ENCODE measurements around the gene SLCO3A1.

SLCO3A1 gene

GRCh38 chr15:92003515-92004067 is 150.1 kb downstream of the SLCO3A1 start:
- DNase-seq (ENCODE audit: low spot score) = no peak

GRCh38 chr15:92005154-92005553 is 151.6 kb downstream of the SLCO3A1 start:
- no peak for DNase-seq (ENCODE audit: low spot score)

- no peak for DNase-seq (ENCODE audit: low spot score)
These were observed 152.9 kb downstream of the SLCO3A1 start for GRCh38 chr15:92006186-92007028.

GRCh38 chr15:92009162-92009561 is 155.7 kb downstream of the SLCO3A1 start:
- no peak for DNase-seq (ENCODE audit: low spot score)

- no peak for DNase-seq (ENCODE audit: low spot score)
These were observed 158.3 kb downstream of the SLCO3A1 start for GRCh38 chr15:92011611-92012367.

GRCh38 chr15:92012368-92012629 is 158.8 kb downstream of the SLCO3A1 start:
- no peak for DNase-seq (ENCODE audit: low spot score)

GRCh38 chr15:92012881-92013280 is 159.4 kb downstream of the SLCO3A1 start:
- no peak for DNase-seq (ENCODE audit: low spot score)

GRCh38 chr15:92014281-92015030 is 160.9 kb downstream of the SLCO3A1 start:
- DNase-seq (ENCODE audit: low spot score) = no peak

GRCh38 chr15:92017882-92018534 is 164.5 kb downstream of the SLCO3A1 start:
- DNase-seq (ENCODE audit: low spot score) = no peak

- no peak for DNase-seq (ENCODE audit: low spot score)
These were observed 165.2 kb downstream of the SLCO3A1 start for GRCh38 chr15:92018535-92019239.

GRCh38 chr15:92019706-92020105 is 166.2 kb downstream of the SLCO3A1 start:
- no peak for DNase-seq (ENCODE audit: low spot score)

- no peak for DNase-seq (ENCODE audit: low spot score)
These were observed 166.7 kb downstream of the SLCO3A1 start for GRCh38 chr15:92020207-92020606.

- peak; percentile 36 for DNase-seq (ENCODE audit: low spot score)
These were observed 167.3 kb downstream of the SLCO3A1 start for GRCh38 chr15:92020804-92021203.

GRCh38 chr15:92021792-92022191 is 168.3 kb downstream of the SLCO3A1 start:
- no peak for DNase-seq (ENCODE audit: low spot score)

- DNase-seq (ENCODE audit: low spot score) = no peak
These were observed 170.5 kb downstream of the SLCO3A1 start for GRCh38 chr15:92023965-92024364.

GRCh38 chr15:92025706-92026270 is 172.3 kb downstream of the SLCO3A1 start:
- no peak for DNase-seq (ENCODE audit: low spot score)

- no peak for DNase-seq (ENCODE audit: low spot score)
These were observed 174.8 kb downstream of the SLCO3A1 start for GRCh38 chr15:92028389-92028724.

GRCh38 chr15:92029767-92030166 is 176.3 kb downstream of the SLCO3A1 start:
- DNase-seq (ENCODE audit: low spot score) = no peak

GRCh38 chr15:92033314-92033713 is 179.8 kb downstream of the SLCO3A1 start:
- DNase-seq (ENCODE audit: low spot score) = no peak

GRCh38 chr15:92033723-92034122 is 180.2 kb downstream of the SLCO3A1 start:
- DNase-seq (ENCODE audit: low spot score) = no peak

GRCh38 chr15:92034227-92034626 is 180.7 kb downstream of the SLCO3A1 start:
- DNase-seq (ENCODE audit: low spot score) = peak; percentile 65

Data from AG08395 (cell line).